Cerebellar cortex (tissue), 1 donor: ENCODE results near the gene TXNDC11.

ENCODE experiments used
- DNase-seq: peaks from one replicate; pipeline ENCODE4 v3.0.0-alpha.2; 2015; ENCODE audit warnings: low spot score

Gene TXNDC11

DNA sequence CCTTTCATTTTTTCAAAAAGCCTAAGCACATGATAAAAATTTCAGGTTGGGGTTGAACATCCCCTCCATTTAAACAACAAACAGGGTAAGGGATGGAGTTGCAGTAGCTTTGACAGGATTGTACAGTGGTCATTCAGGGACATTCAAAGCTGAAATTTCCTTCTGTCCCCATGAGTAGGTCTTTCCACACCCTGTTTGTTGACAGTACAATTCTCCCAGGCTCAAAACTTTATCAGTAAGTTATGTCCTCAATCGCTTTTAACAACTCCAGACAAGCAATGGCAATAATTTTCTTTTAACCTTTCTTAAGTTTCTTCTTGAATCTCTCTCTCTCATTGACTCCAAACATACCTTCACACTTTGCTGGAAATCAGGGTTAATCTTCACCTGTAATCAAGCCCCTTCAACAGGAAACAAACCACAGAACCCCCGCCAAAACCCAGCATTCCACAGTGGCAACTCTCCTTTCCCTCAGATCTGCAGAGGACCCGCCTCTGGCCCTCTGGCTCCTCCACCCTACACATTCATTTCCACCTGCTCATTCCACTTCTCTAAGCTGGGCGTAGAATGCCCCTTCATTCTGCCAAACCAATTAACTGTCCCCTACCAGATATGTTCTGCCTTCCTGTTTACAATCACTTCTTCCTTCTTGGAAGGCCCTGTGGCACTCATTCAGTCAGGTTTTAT, 20.7 kb downstream of the TXNDC11 start:
- DNase-seq = no peak

DNA sequence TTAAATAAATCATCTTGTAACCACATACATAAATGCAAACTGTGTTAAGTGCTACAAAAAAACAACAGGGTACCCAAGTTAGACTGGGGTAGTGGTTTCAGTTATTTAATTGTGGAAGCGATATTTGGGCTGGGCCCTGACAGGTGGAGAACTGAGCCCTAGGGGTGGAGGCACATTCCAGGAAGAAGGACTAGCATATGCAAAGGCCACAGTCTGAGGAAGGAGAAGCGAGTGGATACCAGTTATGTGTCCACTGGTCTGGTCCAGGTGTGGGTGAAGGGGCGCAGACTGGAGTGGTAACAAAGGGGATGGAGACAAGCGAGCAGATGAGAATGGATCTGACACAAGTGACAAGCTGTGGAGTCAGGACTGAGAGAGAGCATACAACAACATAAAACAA, 22.9 kb downstream of the TXNDC11 start:
- DNase-seq = no peak

- no peak for DNase-seq
Observed at GRCh38 chr16:11719171-11719570, 23.5 kb downstream of the TXNDC11 start.

GRCh38 chr16:11717811-11718210, 24.8 kb downstream of the TXNDC11 start:
- DNase-seq = no peak

DNA sequence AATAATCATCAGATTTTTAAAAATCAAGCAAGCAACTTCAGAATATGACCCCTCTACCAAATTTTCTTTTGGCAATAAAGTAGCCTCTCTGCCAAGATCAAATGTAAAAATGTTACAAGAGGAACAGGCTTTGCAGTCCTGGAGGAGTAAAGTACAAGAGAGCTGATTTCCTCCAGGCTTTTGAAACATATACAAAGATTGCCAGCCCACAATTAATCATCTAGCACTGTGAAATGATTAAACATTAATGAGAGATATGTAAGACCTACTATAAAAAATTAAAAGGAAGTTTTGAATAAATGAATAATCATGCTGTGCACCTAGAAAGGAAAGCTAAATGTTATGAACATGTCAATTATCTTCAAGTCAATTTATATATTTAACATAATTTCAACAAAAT, 26.3 kb downstream of the TXNDC11 start:
- no peak for DNase-seq

DNA sequence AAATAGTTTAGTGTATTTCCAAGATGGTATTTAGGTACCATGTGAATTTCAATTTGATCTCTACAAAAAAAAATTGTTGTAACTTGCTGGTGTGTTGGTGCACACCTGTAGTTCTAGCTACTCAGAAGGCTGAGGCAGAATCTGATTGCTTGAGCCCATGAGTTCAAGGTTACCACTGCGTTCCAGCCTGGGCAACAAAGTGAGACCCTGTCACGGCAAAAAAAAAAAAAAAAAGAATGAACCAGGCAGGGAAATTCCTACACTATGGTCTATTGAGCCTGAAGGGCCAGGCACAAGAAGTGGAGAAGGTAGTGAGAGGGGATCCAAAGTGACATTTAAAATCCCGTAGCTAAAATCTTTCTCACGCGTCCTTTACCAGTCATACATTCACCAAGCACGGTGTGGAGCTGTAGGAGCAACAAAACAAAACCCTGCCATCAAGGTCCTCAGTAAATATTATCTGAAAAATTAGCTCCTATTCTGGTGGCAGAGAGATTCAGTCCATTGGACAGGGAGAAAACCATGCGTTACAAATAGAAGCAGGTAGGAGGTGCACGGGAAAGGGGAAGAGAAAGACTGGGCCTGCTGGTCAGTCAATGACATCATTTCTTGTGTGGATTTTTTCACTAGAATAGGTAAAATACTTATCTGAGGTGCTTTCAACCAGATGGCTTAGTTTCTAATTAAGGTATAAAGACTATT, 27.3 kb downstream of the TXNDC11 start:
- DNase-seq = peak; percentile 67

GRCh38 chr16:11712122-11712521, 30.5 kb downstream of the TXNDC11 start:
- DNase-seq = no peak

DNA sequence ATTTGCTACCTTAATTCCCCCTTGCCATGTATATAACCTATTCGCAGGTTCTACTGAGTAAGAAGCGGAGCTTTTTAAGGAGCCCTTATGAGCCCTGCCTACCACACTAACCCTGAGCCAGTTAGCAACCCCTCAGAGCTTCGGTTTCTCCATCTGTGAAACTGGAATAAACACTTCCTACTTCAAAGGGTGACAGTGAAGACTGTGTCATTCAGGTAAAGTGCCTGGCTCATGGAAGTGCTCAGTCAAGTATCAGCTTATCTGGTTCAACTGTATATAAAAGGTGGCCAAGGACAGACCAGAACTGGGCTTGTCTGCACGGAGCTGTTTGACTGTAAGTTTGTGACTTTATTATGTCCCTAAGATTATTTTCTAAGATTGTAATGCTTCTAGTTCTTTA, 31.0 kb downstream of the TXNDC11 start:
- DNase-seq = no peak

- no peak for DNase-seq
Observed at GRCh38 chr16:11708421-11708820, 34.2 kb downstream of the TXNDC11 start.

DNA sequence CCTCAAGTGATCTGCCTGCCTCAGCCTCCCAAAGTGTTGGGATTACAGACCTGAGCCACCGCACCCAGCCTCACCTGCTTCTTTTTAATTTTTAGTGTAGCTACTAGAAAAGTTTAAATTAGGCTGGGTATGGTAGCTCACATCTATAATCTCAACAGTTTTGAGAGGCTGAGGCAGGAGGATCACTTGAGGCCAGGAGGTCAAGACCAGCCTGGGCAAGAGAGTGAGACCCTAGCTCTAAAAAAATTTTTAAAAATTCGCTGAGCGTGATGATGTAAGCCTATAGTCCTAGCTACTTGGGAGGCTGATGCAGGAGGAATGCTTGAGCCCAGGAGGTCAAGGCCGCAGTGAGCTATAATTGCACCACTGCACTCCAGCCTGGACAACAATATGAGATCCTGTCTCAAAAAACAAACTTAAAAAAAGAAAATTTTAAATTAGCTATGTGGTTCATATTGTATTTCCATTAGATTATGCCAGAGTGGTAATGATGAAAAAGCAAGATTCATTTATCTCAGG, 34.9 kb downstream of the TXNDC11 start:
- no peak for DNase-seq

- no peak for DNase-seq
Observed at GRCh38 chr16:11706180-11706742, 36.4 kb downstream of the TXNDC11 start.

- peak; percentile 78 for DNase-seq
Observed at GRCh38 chr16:11705311-11706025, 37.2 kb downstream of the TXNDC11 start.

DNA sequence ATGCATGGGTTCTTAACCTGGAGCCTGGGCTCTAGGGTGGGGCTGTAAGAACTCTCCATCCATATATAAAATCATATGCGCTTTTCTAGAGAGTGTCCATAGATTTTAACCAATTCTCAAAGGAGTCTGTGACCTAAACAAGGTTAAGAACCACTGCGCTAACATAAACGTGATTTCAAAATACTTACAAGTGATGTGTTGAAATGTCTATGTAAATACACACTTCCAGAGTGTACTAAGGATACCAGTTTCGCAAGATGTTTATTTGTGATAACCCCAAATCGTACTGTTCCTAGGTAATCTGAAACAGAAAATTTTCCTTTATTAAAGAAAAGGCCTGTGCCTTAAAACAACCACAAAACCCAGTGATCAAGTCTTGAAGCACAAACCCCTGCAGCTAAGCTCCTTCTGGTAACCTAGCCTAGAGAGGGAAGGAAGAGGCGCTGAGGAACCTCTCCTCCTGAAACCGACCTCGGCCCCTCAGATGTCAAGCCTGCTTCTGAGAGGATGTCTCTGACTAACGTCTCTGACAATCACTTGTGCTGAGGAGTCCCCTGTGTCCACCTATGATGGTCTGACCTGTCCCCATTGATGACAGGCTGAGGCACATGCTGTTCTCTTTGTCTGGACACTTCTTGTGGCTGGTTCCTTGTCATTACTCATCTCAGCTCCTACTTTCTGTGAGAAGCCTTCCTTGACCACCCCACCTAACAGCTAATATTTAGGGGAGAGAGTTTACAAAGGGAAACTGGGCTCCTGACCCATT, 42.2 kb downstream of the TXNDC11 start:
- no peak for DNase-seq

GRCh38 chr16:11699234-11699894, 43.3 kb downstream of the TXNDC11 start:
- no peak for DNase-seq

GRCh38 chr16:11698271-11698689, 44.4 kb downstream of the TXNDC11 start:
- no peak for DNase-seq

DNA sequence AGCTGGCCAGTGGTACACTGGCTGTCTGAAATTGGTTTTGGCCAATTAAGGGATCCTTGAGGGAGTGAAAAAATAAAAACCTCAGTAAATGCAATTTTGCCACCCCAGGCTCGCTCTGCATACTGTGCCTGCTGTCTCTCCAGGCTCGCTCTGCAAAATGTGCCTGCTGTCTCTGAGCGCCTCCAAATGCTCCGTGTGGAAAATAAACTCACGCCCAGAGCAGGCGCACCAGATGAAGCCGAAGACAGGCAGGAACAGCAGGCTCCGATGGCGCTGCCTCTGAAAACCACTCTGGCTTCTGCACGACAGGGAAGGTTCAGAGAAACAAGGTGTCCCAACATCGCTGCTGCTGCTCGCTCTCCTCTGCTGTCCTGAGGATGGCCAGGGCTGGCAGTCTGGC, 45.3 kb downstream of the TXNDC11 start:
- DNase-seq = peak; percentile 87

GRCh38 chr16:11696266-11697012, 46.2 kb downstream of the TXNDC11 start:
- DNase-seq = peak; percentile 44

DNA sequence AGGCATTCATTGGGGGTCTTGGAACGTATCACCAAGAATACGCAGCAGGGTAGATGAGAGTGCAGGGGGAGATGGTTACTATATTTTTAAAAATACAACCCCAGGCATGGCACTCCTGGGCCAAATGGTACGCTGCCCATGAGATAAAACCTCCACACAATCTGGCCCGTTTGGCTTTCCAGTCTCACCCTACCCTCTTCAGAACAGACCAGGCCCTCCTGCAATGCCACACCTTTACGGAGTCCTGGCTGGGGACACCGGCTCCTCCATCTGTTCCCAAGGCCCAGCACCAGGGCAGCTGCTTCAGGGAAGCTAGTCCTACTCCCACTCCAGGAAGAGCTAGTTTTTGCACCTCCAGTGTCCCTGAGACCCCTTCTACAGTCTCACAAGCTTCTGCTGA, 50.0 kb downstream of the TXNDC11 start:
- peak; percentile 91 for DNase-seq

GRCh38 chr16:11692171-11692570, 50.5 kb downstream of the TXNDC11 start:
- peak; percentile 61 for DNase-seq

DNA sequence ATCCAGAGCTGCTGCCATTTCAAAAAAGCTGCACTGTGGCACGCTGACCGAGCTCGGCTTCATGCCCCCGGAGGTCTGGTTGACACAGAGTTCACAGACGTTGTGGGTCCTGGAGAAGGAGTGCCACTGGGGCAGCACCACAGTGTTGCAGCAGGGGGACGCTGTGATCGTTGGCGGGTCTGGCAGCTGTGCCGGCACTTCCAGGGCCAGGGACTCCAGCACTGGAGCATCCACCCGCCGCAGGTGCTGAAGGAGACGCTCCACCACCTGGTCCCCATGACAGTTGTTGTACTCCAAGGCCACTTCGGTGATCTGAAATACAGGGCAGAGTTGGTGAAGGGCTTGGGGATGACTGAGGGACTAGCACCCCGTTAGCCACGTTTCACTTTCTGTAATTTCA, 50.9 kb downstream of the TXNDC11 start:
- no peak for DNase-seq
